ENCODE measurements around the gene HOXA4.

HOXA4 gene

GRCh38 chr7:27115221-27116026, 15.1 kb downstream of the HOXA4 start:
- DNase-seq, result no peak

GRCh38 chr7:27114881-27115220, 15.7 kb downstream of the HOXA4 start:
- DNase-seq, result no peak

GRCh38 chr7:27113991-27114769, 16.4 kb downstream of the HOXA4 start:
- no peak for DNase-seq

- peak; percentile 16 for DNase-seq
Measured at GRCh38 chr7:27112955-27113949, 17.3 kb downstream of the HOXA4 start.

- no peak for DNase-seq
Measured at GRCh38 chr7:27112361-27112760, 18.2 kb downstream of the HOXA4 start.

- DNase-seq, result no peak
Measured at GRCh38 chr7:27111751-27112277, 18.7 kb downstream of the HOXA4 start.

GRCh38 chr7:27111042-27111750, 19.4 kb downstream of the HOXA4 start:
- DNase-seq, result no peak

GRCh38 chr7:27110186-27111031, 20.1 kb downstream of the HOXA4 start:
- DNase-seq, result no peak

GRCh38 chr7:27109466-27110185, 20.9 kb downstream of the HOXA4 start:
- no peak for DNase-seq

- no peak for DNase-seq
Measured at GRCh38 chr7:27108390-27109127, 22.0 kb downstream of the HOXA4 start.

- DNase-seq, result no peak
Measured at GRCh38 chr7:27107391-27108381, 22.9 kb downstream of the HOXA4 start.

- DNase-seq, result no peak
Measured at GRCh38 chr7:27106901-27107240, 23.7 kb downstream of the HOXA4 start.

- no peak for DNase-seq
Measured at GRCh38 chr7:27106181-27106900, 24.2 kb downstream of the HOXA4 start.

- DNase-seq, result no peak
Measured at GRCh38 chr7:27105301-27106031, 25.1 kb downstream of the HOXA4 start.

GRCh38 chr7:27104341-27105058, 26.1 kb downstream of the HOXA4 start:
- no peak for DNase-seq

- DNase-seq, result no peak
Measured at GRCh38 chr7:27103489-27104226, 26.9 kb downstream of the HOXA4 start.
